ENCODE data around the gene ACTL7A.

- TF ChIP-seq REST (IDR thresholded peaks at IDR 0.05; ENCODE audit: insufficient replicate concordance, low read depth): no peak
- TF ChIP-seq CTCF (IDR thresholded peaks at IDR 0.05; ENCODE audit: insufficient read depth, low read length): no peak
Observed at GRCh38 chr9:108857572-108857971, 4.5 kb upstream of the ACTL7A start.
